H1 (cell line): ENCODE results near the gene NT5C1B. TPM values are rescaled to one million over a fixed set of nuclear protein-coding genes. Genes with fewer than 3 reads are reported as not detected.

ENCODE experiments used
- CTCF ChIA-PET: fragments of 300-600 bp; sonication (Branson Sonifier 250); formaldehyde crosslinking; loops from one replicate; lab custom pipeline; 2021; ENCODE audit not compliant: partially characterized antibody; lab: Charles Lee
- POLR2A ChIA-PET: fragments of 300-600 bp; sonication (Branson Sonifier 250); formaldehyde crosslinking; loops from one replicate; lab custom pipeline; 2021; ENCODE audit warnings: inconsistent platforms; ENCODE audit not compliant: partially characterized antibody; lab: Charles Lee
- DNase-seq, 2 experiments: peaks; one replicate each; pipeline versions ENCODE4 v3.0.0 to v3.0.0-alpha.2; 2010 to 2022; ENCODE audit warnings: low spot score in 2 of 2, low read depth in 1 of 2, mixed read lengths in 1 of 2
- FAIRE-seq: peaks from 2 replicates; lab custom pipeline; 2011; peaks lifted over from hg19 to GRCh38; lab: Jason Lieb, UNC
- H2AFZ ChIP-seq: 2 replicates; pipeline ENCODE4 v1.8.1; 2012; ENCODE audit warnings: low read length, inconsistent platforms
- H2AK5ac ChIP-seq: 2 replicates; pipeline ENCODE4 v1.6.1; 2013; ENCODE audit warnings: low read depth, low read length
- H2BK120ac ChIP-seq: replicated peaks from 2 replicates; pipeline ENCODE3; 2013; ENCODE audit warnings: low read depth, low read length, inconsistent platforms
- H2BK12ac ChIP-seq: 2 replicates; pipeline ENCODE4 v1.6.1; 2013; ENCODE audit warnings: low read depth, low read length
- H2BK15ac ChIP-seq: 2 replicates; pipeline ENCODE4 v1.6.1; 2013; ENCODE audit warnings: low read length
- H2BK20ac ChIP-seq: 2 replicates; pipeline ENCODE4 v1.6.1; 2013; ENCODE audit warnings: low read length
- H2BK5ac ChIP-seq: 2 replicates; pipeline ENCODE4 v1.6.1; 2013; ENCODE audit warnings: low read depth, low read length
- H3K14ac ChIP-seq: 2 replicates; pipeline ENCODE4 v1.6.1; 2013; ENCODE audit warnings: inconsistent platforms; ENCODE audit not compliant: insufficient read length
- H3K18ac ChIP-seq: 2 replicates; pipeline ENCODE4 v1.6.1; 2013; ENCODE audit warnings: low read length; ENCODE audit errors: extremely low read depth
- H3K23ac ChIP-seq: 2 replicates; pipeline ENCODE4 v1.6.1; 2013; ENCODE audit warnings: inconsistent platforms; ENCODE audit not compliant: insufficient read length
- H3K23me2 ChIP-seq: 2 replicates; pipeline ENCODE4 v1.6.1; 2013; ENCODE audit warnings: low read depth, low read length
- H3K27ac ChIP-seq: 2 replicates; pipeline ENCODE4 v1.6.1; 2011; ENCODE audit warnings: low read depth, low read length, inconsistent platforms
- H3K27me3 ChIP-seq, 4 experiments: replicated peaks in 1 of 4; 1 replicate in 1 of 4; 2 replicates in 3 of 4; pipeline versions ENCODE4 v1.6.1 to v1.8.1; 2011 to 2013; ENCODE audit warnings: low read length in 3 of 4, mild to moderate bottlenecking in 3 of 4, inconsistent platforms in 2 of 4, mixed read lengths in 2 of 4, moderate library complexity in 1 of 4; ENCODE audit not compliant: control insufficient read depth in 3 of 4, insufficient read depth in 3 of 4; ENCODE audit errors: extremely low read depth in 1 of 4
- H3K36me3 ChIP-seq, 4 experiments: 2 replicates each; pipeline versions ENCODE4 v1.6.1 to v1.8.1; 2011 to 2013; ENCODE audit warnings: mild to moderate bottlenecking in 4 of 4, low read length in 3 of 4, moderate library complexity in 2 of 4, control low read depth in 1 of 4, inconsistent platforms in 1 of 4; ENCODE audit not compliant: insufficient read depth in 4 of 4, control insufficient read depth in 2 of 4
- H3K4ac ChIP-seq: replicated peaks from 2 replicates; pipeline ENCODE3; 2013; ENCODE audit warnings: low read length, low read depth, mixed read lengths, inconsistent platforms; ENCODE audit not compliant: insufficient read length
- H3K4me1 ChIP-seq, 4 experiments: replicated peaks in 1 of 4; 1 replicate in 1 of 4; 2 replicates in 3 of 4; pipeline versions ENCODE4 v1.6.1 to v1.8.1; 2011 to 2013; ENCODE audit warnings: low read length in 3 of 4, inconsistent platforms in 2 of 4, mixed read lengths in 1 of 4; ENCODE audit not compliant: insufficient read depth in 4 of 4, control insufficient read depth in 3 of 4
- H3K4me2 ChIP-seq, 2 experiments: 2 replicates each; pipeline versions ENCODE4 v1.6.1 to v1.8.1; 2011 to 2013; ENCODE audit warnings: low read depth in 2 of 2, low read length in 2 of 2, control low read depth in 1 of 2, inconsistent platforms in 1 of 2, mild to moderate bottlenecking in 1 of 2; ENCODE audit not compliant: insufficient read depth in 1 of 2
- H3K4me3 ChIP-seq, 4 experiments: fragments of 200-600, 300-600 bp in 1 of 4; sonication (generic), shearing (Covaris generic), sonication (Bioruptor Twin) in 1 of 4; 2 replicates each; pipeline versions ENCODE4 v1.5.1 to v1.8.1; 2011 to 2016; ENCODE audit warnings: low read length in 4 of 4, low read depth in 3 of 4, control low read depth in 2 of 4, inconsistent platforms in 2 of 4, mild to moderate bottlenecking in 2 of 4, mixed read lengths in 1 of 4, moderate library complexity in 1 of 4; ENCODE audit not compliant: insufficient read depth in 2 of 4; ENCODE audit errors: extremely low read depth in 1 of 4
- H3K56ac ChIP-seq: replicated peaks from 2 replicates; pipeline ENCODE3; 2013; ENCODE audit warnings: low read depth, mild to moderate bottlenecking, mixed read lengths, low read length, inconsistent platforms; ENCODE audit not compliant: insufficient read length
- H3K79me1 ChIP-seq: 2 replicates; pipeline ENCODE4 v1.6.1; 2013; ENCODE audit warnings: low read depth, low read length, control low read depth
- H3K79me2 ChIP-seq, 2 experiments: 2 replicates each; pipeline versions ENCODE4 v1.6.1 to v1.8.1; 2012 to 2013; ENCODE audit warnings: low read length in 2 of 2, mild to moderate bottlenecking in 2 of 2, inconsistent platforms in 1 of 2; ENCODE audit not compliant: insufficient read depth in 2 of 2, control insufficient read depth in 1 of 2
- H3K9ac ChIP-seq, 4 experiments: replicated peaks in 1 of 4; 1 replicate in 1 of 4; 2 replicates in 3 of 4; pipeline versions ENCODE4 v1.6.1 to v1.8.1; 2011 to 2013; ENCODE audit warnings: low read depth in 3 of 4, low read length in 3 of 4, control low read depth in 2 of 4, mild to moderate bottlenecking in 2 of 4, moderate library complexity in 2 of 4, inconsistent platforms in 1 of 4; ENCODE audit errors: extremely low read depth in 1 of 4
- H3K9me3 ChIP-seq, 2 experiments: 2 replicates each; pipeline versions ENCODE4 v1.6.1 to v1.8.1; 2012 to 2013; ENCODE audit warnings: mild to moderate bottlenecking in 2 of 2, moderate library complexity in 2 of 2, control low read depth in 1 of 2, inconsistent platforms in 1 of 2, low read depth in 1 of 2, low read length in 1 of 2, mixed read lengths in 1 of 2; ENCODE audit not compliant: insufficient read depth in 2 of 2
- H4K20me1 ChIP-seq, 2 experiments: replicated peaks in 1 of 2; 2 replicates each; pipeline versions ENCODE3 to v1.8.1; 2011 to 2013; ENCODE audit warnings: inconsistent platforms in 2 of 2, low read length in 2 of 2, mild to moderate bottlenecking in 1 of 2; ENCODE audit not compliant: insufficient read depth in 2 of 2, control insufficient read depth in 1 of 2
- H4K5ac ChIP-seq: 2 replicates; pipeline ENCODE4 v1.6.1; 2013; ENCODE audit warnings: low read length, low read depth, mixed read lengths, inconsistent platforms; ENCODE audit not compliant: insufficient read length
- H4K8ac ChIP-seq: 2 replicates; pipeline ENCODE4 v1.8.0; 2013; ENCODE audit warnings: mild to moderate bottlenecking, moderate library complexity, low read length, inconsistent platforms; ENCODE audit not compliant: insufficient read depth; ENCODE audit errors: extremely low read depth
- H4K91ac ChIP-seq: replicated peaks from 2 replicates; pipeline ENCODE3; 2013; ENCODE audit warnings: low read length, mixed read lengths, inconsistent platforms; ENCODE audit not compliant: insufficient read length
- EGR1 ChIP-seq: IDR thresholded peaks from 2 replicates; pipeline ENCODE4 v1.6.1; 2011; ENCODE audit warnings: low read depth, low read length, borderline replicate concordance
- WGBS, 2 experiments: shearing (Covaris generic) in 1 of 2; methylation state at CpG; one replicate each; pipeline versions ENCODE4 v1.1.6 to v1.1.7; 2013 to 2015; ENCODE audit warnings: low lambda C conversion rate in 2 of 2, mixed read lengths in 2 of 2, inconsistent platforms in 1 of 2, low coverage in 1 of 2, missing lambda C conversion rate in 1 of 2; ENCODE audit not compliant: insufficient replicate concordance in 2 of 2, insufficient coverage in 1 of 2, insufficient read length in 1 of 2; ENCODE audit errors: extremely low coverage in 1 of 2, missing lambda C conversion rate in 1 of 2; 5-methylcytosine and 5-hydroxymethylcytosine counted together
- polyA plus RNA-seq, 7 experiments: library from polyadenylated mRNA; depleted of rRNA in 3 of 7; stranded (reverse) in 5 of 7; unstranded in 2 of 7; fragments of >200 nt in 5 of 7; fragments of 200-250 nt in 2 of 7; gene quantifications; 1 replicate in 5 of 7; 2 replicates in 1 of 7; 4 replicates in 1 of 7; pipeline versions ENCODE4 v1.2.1 to v1.2.3, GENCODE V29; 2011 to 2013; ENCODE audit warnings: missing spikeins in 2 of 7, mixed read lengths in 2 of 7
- total RNA-seq: library from RNA; stranded (reverse); fragmentation: NEBNext Ultra II Directional; extraction: Animal tissue kit (Norgen Biotek cat#: 25700); gene quantifications from 2 replicates; pipeline ENCODE4 v1.2.1, GENCODE V29; 2021

NT5C1B gene
- total and polyA plus RNA-seq, 2 of the 8 experiments (the other 6 are each of a cell fraction or from before 2014, with no cell fraction given), result not detected

GRCh38 chr2:18603854-18604530 lies 14.6 kb upstream of the NT5C1B start:
- DNase-seq, result no peak
- ChIA-PET POLR2A (no interaction called here), CTCF (interaction anchor here (0.5 to 0.9 kb wide), 3 partner anchors 84 to 1478 kb away, joined by 3 read pairs; no protein-coding TSS in a partner anchor)
- no peaks in the 10 kb centered on the region for H3K79me2 ChIP-seq
- H4K20me1 ChIP-seq, result no peaks in the 10 kb centered on the region
- H3K36me3 ChIP-seq, result no peaks in the 10 kb centered on the region
- H3K14ac ChIP-seq, result no peak overlapping the region
- H2BK20ac ChIP-seq, result no peak overlapping the region
- H3K4me1 ChIP-seq, result no peaks in the 10 kb centered on the region
- 100% methylated on average over 3 of the region's 3 CpGs; no CpG with 5 or more reads in 1 of the 2 experiments for WGBS, 2 experiments
- H3K4ac ChIP-seq, result no peak overlapping the region
- H3K79me1 ChIP-seq, result no peaks in the 10 kb centered on the region
- FAIRE-seq, result no peak
- no peak overlapping the region for H3K4me2 ChIP-seq
- no peak overlapping the region for H3K23ac ChIP-seq
- H4K8ac ChIP-seq, result no peak overlapping the region
- no peak overlapping the region for H3K56ac ChIP-seq
- no peak overlapping the region for H2BK120ac ChIP-seq
- no peak overlapping the region for H3K18ac ChIP-seq
- H3K27me3 ChIP-seq, result no peaks in the 10 kb centered on the region
- H2BK15ac ChIP-seq, result no peak overlapping the region
- H4K5ac ChIP-seq, result no peak overlapping the region
- H4K91ac ChIP-seq, result no peak overlapping the region
- no peak overlapping the region for H3K9ac ChIP-seq
- no peak overlapping the region for H2BK12ac ChIP-seq
- no peaks in the 10 kb centered on the region for H3K23me2 ChIP-seq
- H2AFZ ChIP-seq, result no peak overlapping the region
- TF ChIP-seq EGR1, result no peak
- H2BK5ac ChIP-seq, result no peak overlapping the region
- no peaks in the 10 kb centered on the region for H3K9me3 ChIP-seq
- no peak overlapping the region for H3K27ac ChIP-seq
- H2AK5ac ChIP-seq, result no peak overlapping the region
- H3K4me3 ChIP-seq, result no peak overlapping the region
